ENCODE measurements around the gene HAND1.

The HAND1 gene

GRCh38 chr5:154467655-154468354 is 10.2 kb downstream of the HAND1 start:
- Histone ChIP-seq H3K9ac (ENCODE audit: low read depth, low read length) (no peak overlapping the region), H3K9me3 (ENCODE audit: control insufficient read depth, insufficient read depth, low read length) (no peaks in the 10 kb centered on the region), H3K36me3 (ENCODE audit: insufficient read depth, low read length) (no peaks in the 10 kb centered on the region), H3K4me1 (ENCODE audit: insufficient read depth, low read length) (peaks cover 6% of the 10 kb centered on the region)

- Histone ChIP-seq H3K9me3 (ENCODE audit: control insufficient read depth, insufficient read depth, low read length) (no peaks in the 10 kb centered on the region), H3K4me1 (ENCODE audit: insufficient read depth, low read length) (peaks cover 6% of the 10 kb centered on the region; the same call in 1 of the 2 replicates), H3K9ac (ENCODE audit: low read depth, low read length) (no peak overlapping the region), H3K36me3 (ENCODE audit: insufficient read depth, low read length) (no peaks in the 10 kb centered on the region)
Observed at GRCh38 chr5:154466671-154467070, 11.4 kb downstream of the HAND1 start.

GRCh38 chr5:154466147-154466546 is 11.9 kb downstream of the HAND1 start:
- Histone ChIP-seq H3K36me3 (ENCODE audit: insufficient read depth, low read length) (no peaks in the 10 kb centered on the region), H3K9ac (ENCODE audit: low read depth, low read length) (no peak overlapping the region), H3K4me1 (ENCODE audit: insufficient read depth, low read length) (peaks cover 6% of the 10 kb centered on the region; the same call in 1 of the 2 replicates), H3K9me3 (ENCODE audit: control insufficient read depth, insufficient read depth, low read length) (no peaks in the 10 kb centered on the region)

GRCh38 chr5:154465169-154465568 is 12.9 kb downstream of the HAND1 start:
- Histone ChIP-seq H3K4me1 (ENCODE audit: insufficient read depth, low read length) (peaks cover 6% of the 10 kb centered on the region; the same call in 1 of the 2 replicates), H3K9me3 (ENCODE audit: control insufficient read depth, insufficient read depth, low read length) (no peaks in the 10 kb centered on the region), H3K36me3 (ENCODE audit: insufficient read depth, low read length) (no peaks in the 10 kb centered on the region), H3K9ac (ENCODE audit: low read depth, low read length) (no peak overlapping the region)

GRCh38 chr5:154464438-154464837 is 13.6 kb downstream of the HAND1 start:
- H3K4me1 ChIP-seq (ENCODE audit: insufficient read depth, low read length) = peaks cover 6% of the 10 kb centered on the region; the same call in 1 of the 2 replicates
- H3K9me3 ChIP-seq (ENCODE audit: control insufficient read depth, insufficient read depth, low read length) = no peaks in the 10 kb centered on the region
- no peaks in the 10 kb centered on the region for H3K36me3 ChIP-seq (ENCODE audit: insufficient read depth, low read length)
- no peak overlapping the region for H3K9ac ChIP-seq (ENCODE audit: low read depth, low read length)

- Histone ChIP-seq H3K36me3 (ENCODE audit: insufficient read depth, low read length) (0 out of 2 replicates have a peak, but pooled peaks cover under 1% of the 10 kb centered on the region), H3K9ac (ENCODE audit: low read depth, low read length) (no peak overlapping the region), H3K4me1 (ENCODE audit: insufficient read depth, low read length) (no peaks in the 10 kb centered on the region), H3K9me3 (ENCODE audit: control insufficient read depth, insufficient read depth, low read length) (no peaks in the 10 kb centered on the region)
Observed at GRCh38 chr5:154461531-154461930, 16.5 kb downstream of the HAND1 start.

- peaks cover 5% of the 10 kb centered on the region; the same call in 1 of the 2 replicates for H3K36me3 ChIP-seq (ENCODE audit: insufficient read depth, low read length)
- H3K4me1 ChIP-seq (ENCODE audit: insufficient read depth, low read length) = no peaks in the 10 kb centered on the region
- H3K9ac ChIP-seq (ENCODE audit: low read depth, low read length) = no peak overlapping the region
- no peaks in the 10 kb centered on the region for H3K9me3 ChIP-seq (ENCODE audit: control insufficient read depth, insufficient read depth, low read length)
Observed at GRCh38 chr5:154460172-154460571, 17.9 kb downstream of the HAND1 start.

- Histone ChIP-seq H3K9ac (ENCODE audit: low read depth, low read length) (no peak overlapping the region), H3K36me3 (ENCODE audit: insufficient read depth, low read length) (peaks cover 5% of the 10 kb centered on the region; the same call in 1 of the 2 replicates), H3K4me1 (ENCODE audit: insufficient read depth, low read length) (no peaks in the 10 kb centered on the region), H3K9me3 (ENCODE audit: control insufficient read depth, insufficient read depth, low read length) (no peaks in the 10 kb centered on the region)
Observed at GRCh38 chr5:154459015-154459414, 19.0 kb downstream of the HAND1 start.

GRCh38 chr5:154456540-154456939 is 21.5 kb downstream of the HAND1 start:
- Histone ChIP-seq H3K9ac (ENCODE audit: low read depth, low read length) (no peak overlapping the region), H3K4me1 (ENCODE audit: insufficient read depth, low read length) (no peaks in the 10 kb centered on the region), H3K36me3 (ENCODE audit: insufficient read depth, low read length) (peaks cover 13% of the 10 kb centered on the region; the same call in 1 of the 2 replicates), H3K9me3 (ENCODE audit: control insufficient read depth, insufficient read depth, low read length) (no peaks in the 10 kb centered on the region)

GRCh38 chr5:154455585-154455984 is 22.4 kb downstream of the HAND1 start:
- peaks cover 13% of the 10 kb centered on the region; the same call in 1 of the 2 replicates for H3K36me3 ChIP-seq (ENCODE audit: insufficient read depth, low read length)
- no peaks in the 10 kb centered on the region for H3K9me3 ChIP-seq (ENCODE audit: control insufficient read depth, insufficient read depth, low read length)
- no peak overlapping the region for H3K9ac ChIP-seq (ENCODE audit: low read depth, low read length)
- H3K4me1 ChIP-seq (ENCODE audit: insufficient read depth, low read length) = no peaks in the 10 kb centered on the region

GRCh38 chr5:154451957-154452356 is 26.1 kb downstream of the HAND1 start:
- Histone ChIP-seq H3K36me3 (ENCODE audit: insufficient read depth, low read length) (peaks cover 15% of the 10 kb centered on the region), H3K9ac (ENCODE audit: low read depth, low read length) (no peak overlapping the region), H3K9me3 (ENCODE audit: control insufficient read depth, insufficient read depth, low read length) (no peaks in the 10 kb centered on the region), H3K4me1 (ENCODE audit: insufficient read depth, low read length) (0 out of 2 replicates have a peak, but pooled peaks cover 4% of the 10 kb centered on the region)

- H3K9me3 ChIP-seq (ENCODE audit: control insufficient read depth, insufficient read depth, low read length) = no peaks in the 10 kb centered on the region
- no peak overlapping the region for H3K9ac ChIP-seq (ENCODE audit: low read depth, low read length)
- H3K36me3 ChIP-seq (ENCODE audit: insufficient read depth, low read length) = peaks cover 10% of the 10 kb centered on the region
- H3K4me1 ChIP-seq (ENCODE audit: insufficient read depth, low read length) = 0 out of 2 replicates have a peak, but pooled peaks cover 4% of the 10 kb centered on the region
Observed at GRCh38 chr5:154449786-154450185, 28.2 kb downstream of the HAND1 start.

GRCh38 chr5:154447089-154447725 is 30.8 kb downstream of the HAND1 start:
- Histone ChIP-seq H3K9me3 (ENCODE audit: control insufficient read depth, insufficient read depth, low read length) (no peaks in the 10 kb centered on the region), H3K9ac (ENCODE audit: low read depth, low read length) (peak overlapping the region; percentile 98; the same call in 1 of the 2 replicates), H3K36me3 (ENCODE audit: insufficient read depth, low read length) (peaks cover 7% of the 10 kb centered on the region), H3K4me1 (ENCODE audit: insufficient read depth, low read length) (0 out of 2 replicates have a peak, but pooled peaks cover 4% of the 10 kb centered on the region)

GRCh38 chr5:154446195-154447088 is 31.6 kb downstream of the HAND1 start:
- Histone ChIP-seq H3K9me3 (ENCODE audit: control insufficient read depth, insufficient read depth, low read length) (no peaks in the 10 kb centered on the region), H3K36me3 (ENCODE audit: insufficient read depth, low read length) (peaks cover 2% of the 10 kb centered on the region), H3K9ac (ENCODE audit: low read depth, low read length) (peak overlapping the region; percentile 98), H3K4me1 (ENCODE audit: insufficient read depth, low read length) (0 out of 2 replicates have a peak, but pooled peaks cover 4% of the 10 kb centered on the region)
